Esophagus squamous epithelium (tissue), 4 donors: ENCODE data around the gene S100A10.

Experiments
- POLR2A ChIP-seq, 4 donors: fragments of 450-650 bp; IDR thresholded peaks; one replicate each; pipeline ENCODE4 v1.6.1; 2017; ENCODE audit warnings: antibody characterized with exemption in 4 of 4, mild to moderate bottlenecking in 4 of 4, moderate library complexity in 3 of 4
- TF ChIP-seq, protein P1 (sequence below), 6 experiments: fragments of 450-650 bp in 4 of 6; fragments of 200-600 bp in 2 of 6; sonication (generic) in 2 of 6; IDR thresholded peaks; one replicate each; pipeline ENCODE4 v1.5.1; 2016 to 2019; ENCODE audit warnings: antibody characterized with exemption in 6 of 6, mild to moderate bottlenecking in 4 of 6, moderate library complexity in 4 of 6

DNA sequence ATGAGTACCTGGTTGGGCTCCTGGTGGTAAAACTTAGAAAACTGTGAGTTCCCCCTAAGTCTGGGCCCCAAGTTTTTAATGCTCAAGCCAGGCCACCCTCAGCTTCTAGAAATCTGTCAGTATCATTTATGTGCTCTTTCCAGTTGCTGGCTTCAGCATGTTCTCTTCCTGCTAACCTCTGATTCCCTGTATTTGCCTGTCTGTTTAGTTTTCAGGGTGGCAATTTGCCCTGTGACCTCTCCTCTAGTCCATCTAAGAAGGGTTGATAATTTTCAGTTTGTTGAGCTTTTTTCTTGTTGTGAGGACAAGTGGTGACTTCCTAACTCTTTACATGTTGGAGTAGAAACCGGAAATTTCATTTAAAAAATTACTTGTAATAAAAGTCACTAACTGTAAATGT is 16.0 kb upstream of the S100A10 start:
- TF ChIP-seq, protein P1, sequence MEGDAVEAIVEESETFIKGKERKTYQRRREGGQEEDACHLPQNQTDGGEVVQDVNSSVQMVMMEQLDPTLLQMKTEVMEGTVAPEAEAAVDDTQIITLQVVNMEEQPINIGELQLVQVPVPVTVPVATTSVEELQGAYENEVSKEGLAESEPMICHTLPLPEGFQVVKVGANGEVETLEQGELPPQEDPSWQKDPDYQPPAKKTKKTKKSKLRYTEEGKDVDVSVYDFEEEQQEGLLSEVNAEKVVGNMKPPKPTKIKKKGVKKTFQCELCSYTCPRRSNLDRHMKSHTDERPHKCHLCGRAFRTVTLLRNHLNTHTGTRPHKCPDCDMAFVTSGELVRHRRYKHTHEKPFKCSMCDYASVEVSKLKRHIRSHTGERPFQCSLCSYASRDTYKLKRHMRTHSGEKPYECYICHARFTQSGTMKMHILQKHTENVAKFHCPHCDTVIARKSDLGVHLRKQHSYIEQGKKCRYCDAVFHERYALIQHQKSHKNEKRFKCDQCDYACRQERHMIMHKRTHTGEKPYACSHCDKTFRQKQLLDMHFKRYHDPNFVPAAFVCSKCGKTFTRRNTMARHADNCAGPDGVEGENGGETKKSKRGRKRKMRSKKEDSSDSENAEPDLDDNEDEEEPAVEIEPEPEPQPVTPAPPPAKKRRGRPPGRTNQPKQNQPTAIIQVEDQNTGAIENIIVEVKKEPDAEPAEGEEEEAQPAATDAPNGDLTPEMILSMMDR (IDR thresholded peaks at IDR 0.05) = no peak
- TF ChIP-seq POLR2A (IDR thresholded peaks at IDR 0.05) = no peak
